Measurements from ENCODE around the gene NOS1. TPM values are rescaled to one million over a fixed set of nuclear protein-coding genes. Genes with fewer than 3 reads are reported as not detected.
"Not testable (repeated sequence)": the region's sequence is repeated elsewhere in the genome, so short reads cannot be mapped to it uniquely, and the experiment has no call there.

The NOS1 gene
- total RNA-seq, 1 donor from 2014 or later = 0.07 TPM

DNA sequence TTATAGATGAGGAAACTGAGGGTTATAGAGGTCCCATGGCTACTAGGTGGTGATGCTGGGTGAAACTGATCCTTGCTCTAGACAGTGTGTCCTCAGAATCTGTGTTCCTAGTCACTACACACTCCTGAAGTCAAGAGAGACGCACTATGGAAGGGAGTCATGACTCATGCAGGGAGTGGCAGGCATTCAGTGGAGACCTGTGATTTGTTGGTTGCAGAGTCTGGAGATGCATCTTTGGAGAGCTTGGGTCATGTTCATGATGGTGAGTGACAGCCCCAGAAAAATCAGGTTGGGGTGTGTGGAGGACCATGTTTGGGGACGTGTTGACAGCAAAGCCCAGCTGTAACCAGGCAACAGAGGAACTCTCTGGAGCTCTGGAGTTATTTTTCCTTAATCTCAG lies 133.2 kb downstream of the NOS1 start:
- TF ChIP-seq, protein P1, sequence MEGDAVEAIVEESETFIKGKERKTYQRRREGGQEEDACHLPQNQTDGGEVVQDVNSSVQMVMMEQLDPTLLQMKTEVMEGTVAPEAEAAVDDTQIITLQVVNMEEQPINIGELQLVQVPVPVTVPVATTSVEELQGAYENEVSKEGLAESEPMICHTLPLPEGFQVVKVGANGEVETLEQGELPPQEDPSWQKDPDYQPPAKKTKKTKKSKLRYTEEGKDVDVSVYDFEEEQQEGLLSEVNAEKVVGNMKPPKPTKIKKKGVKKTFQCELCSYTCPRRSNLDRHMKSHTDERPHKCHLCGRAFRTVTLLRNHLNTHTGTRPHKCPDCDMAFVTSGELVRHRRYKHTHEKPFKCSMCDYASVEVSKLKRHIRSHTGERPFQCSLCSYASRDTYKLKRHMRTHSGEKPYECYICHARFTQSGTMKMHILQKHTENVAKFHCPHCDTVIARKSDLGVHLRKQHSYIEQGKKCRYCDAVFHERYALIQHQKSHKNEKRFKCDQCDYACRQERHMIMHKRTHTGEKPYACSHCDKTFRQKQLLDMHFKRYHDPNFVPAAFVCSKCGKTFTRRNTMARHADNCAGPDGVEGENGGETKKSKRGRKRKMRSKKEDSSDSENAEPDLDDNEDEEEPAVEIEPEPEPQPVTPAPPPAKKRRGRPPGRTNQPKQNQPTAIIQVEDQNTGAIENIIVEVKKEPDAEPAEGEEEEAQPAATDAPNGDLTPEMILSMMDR (conservative IDR thresholded peaks at IDR 0.05) = no peak
- H3K27ac Mint-ChIP-seq (ENCODE audit: unreplicated experiment) = no peak overlapping the region
- DNase-seq (ENCODE audit: low read depth, low spot score) = no peak
- H3K36me3 Mint-ChIP-seq (ENCODE audit: low read depth) = no peaks in the 10 kb centered on the region
- no peak overlapping the region for H3K4me3 Mint-ChIP-seq
- no peaks in the 10 kb centered on the region for H3K4me1 Mint-ChIP-seq
- no peaks in the 10 kb centered on the region for H3K9me3 Mint-ChIP-seq
- peaks cover 34% of the 10 kb centered on the region for H3K27me3 Mint-ChIP-seq (ENCODE audit: low read depth)

DNA sequence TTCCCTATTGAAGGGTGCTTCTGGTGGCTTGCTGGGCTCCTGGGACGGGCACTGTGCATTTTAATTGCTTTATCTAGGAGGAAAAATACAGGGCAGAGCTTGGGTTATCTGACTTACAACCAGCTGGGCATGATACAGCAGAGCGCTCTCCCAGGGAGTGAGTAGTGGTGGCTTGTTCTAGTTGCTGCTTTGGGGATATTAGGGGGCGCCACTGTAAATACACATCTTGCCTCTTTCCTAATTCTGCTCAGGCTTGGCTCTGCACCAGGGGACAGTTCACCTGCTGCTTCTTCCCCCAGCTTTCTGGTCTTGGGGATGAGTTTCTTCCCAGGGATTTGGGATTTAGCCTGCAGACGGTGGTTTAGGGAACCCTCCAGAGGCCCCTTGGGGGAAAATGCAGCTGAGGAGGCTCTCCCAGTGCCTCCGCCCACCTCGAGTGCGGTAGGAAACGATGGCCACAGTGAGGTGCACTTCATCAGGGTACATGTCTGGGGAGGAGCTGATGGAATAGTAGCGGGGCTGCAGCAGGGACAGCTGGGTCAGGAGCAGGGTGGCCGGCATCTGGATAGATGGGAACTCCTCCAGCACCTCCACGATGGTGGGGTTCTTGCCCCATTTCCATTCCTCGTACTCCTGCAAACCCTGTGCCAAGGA lies 134.3 kb downstream of the NOS1 start:
- DNase-seq (ENCODE audit: low read depth, low spot score) = no peak
- no peaks in the 10 kb centered on the region for H3K36me3 Mint-ChIP-seq (ENCODE audit: low read depth)
- H3K4me3 Mint-ChIP-seq = no peak overlapping the region
- H3K4me1 Mint-ChIP-seq = no peaks in the 10 kb centered on the region
- no peak overlapping the region for H3K27ac Mint-ChIP-seq (ENCODE audit: unreplicated experiment)
- H3K27me3 Mint-ChIP-seq (ENCODE audit: low read depth) = peaks cover 31% of the 10 kb centered on the region
- H3K9me3 Mint-ChIP-seq = no peaks in the 10 kb centered on the region
- TF ChIP-seq, protein P1 (conservative IDR thresholded peaks at IDR 0.05) = no peak

DNA sequence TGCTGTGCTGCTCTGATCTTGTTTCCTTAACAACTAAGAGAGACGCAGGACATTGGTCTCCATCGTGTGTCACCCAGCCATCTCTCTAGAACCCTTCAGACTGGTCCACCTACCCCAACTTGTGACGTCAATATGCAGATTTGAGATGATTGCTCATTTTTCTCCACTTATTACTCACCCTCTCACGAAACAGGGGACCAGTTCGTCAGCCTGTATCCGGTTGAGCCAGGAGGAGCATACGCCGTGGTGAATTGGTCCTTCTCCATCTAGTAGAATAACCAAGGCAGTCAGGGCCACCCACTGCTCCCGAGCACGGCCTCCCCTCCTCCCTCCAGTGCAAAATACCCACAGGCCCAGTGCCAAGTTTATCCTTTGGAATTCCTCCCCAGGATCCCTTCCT lies 134.9 kb downstream of the NOS1 start:
- Mint-ChIP-seq H3K36me3 (ENCODE audit: low read depth) (no peaks in the 10 kb centered on the region), H3K27me3 (ENCODE audit: low read depth) (peaks cover 28% of the 10 kb centered on the region), H3K27ac (ENCODE audit: unreplicated experiment) (no peak overlapping the region), H3K4me3 (no peak overlapping the region), H3K9me3 (no peaks in the 10 kb centered on the region), H3K4me1 (no peaks in the 10 kb centered on the region)
- DNase-seq (ENCODE audit: low read depth, low spot score) = no peak
- TF ChIP-seq, protein P1 (conservative IDR thresholded peaks at IDR 0.05) = no peak

DNA sequence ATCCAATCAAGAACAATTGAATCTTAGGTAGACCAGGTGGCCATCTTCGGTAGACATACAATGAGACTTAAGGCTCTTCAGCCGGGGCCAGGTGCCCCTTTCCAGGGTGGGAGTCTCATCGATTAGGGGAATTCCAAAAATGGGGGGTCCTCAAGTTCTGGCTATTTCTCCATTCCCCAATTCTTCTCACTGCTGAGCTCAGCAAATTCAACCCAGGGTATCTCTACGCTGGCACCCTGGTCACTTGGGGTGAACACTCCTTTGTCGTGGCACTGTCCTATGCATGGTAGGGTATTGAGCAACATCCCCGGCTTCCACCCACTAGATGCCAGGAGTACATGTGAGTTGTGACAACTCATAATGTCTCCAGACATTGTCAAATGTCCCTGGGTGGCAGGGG lies 136.2 kb downstream of the NOS1 start:
- H3K4me3 Mint-ChIP-seq = no peak overlapping the region
- H3K4me1 Mint-ChIP-seq = no peaks in the 10 kb centered on the region
- DNase-seq (ENCODE audit: low read depth, low spot score) = no peak
- H3K36me3 Mint-ChIP-seq (ENCODE audit: low read depth) = no peaks in the 10 kb centered on the region
- TF ChIP-seq, protein P1 (conservative IDR thresholded peaks at IDR 0.05) = no peak
- H3K27me3 Mint-ChIP-seq (ENCODE audit: low read depth) = peaks cover 25% of the 10 kb centered on the region
- no peak overlapping the region for H3K27ac Mint-ChIP-seq (ENCODE audit: unreplicated experiment)
- H3K9me3 Mint-ChIP-seq = no peaks in the 10 kb centered on the region

DNA sequence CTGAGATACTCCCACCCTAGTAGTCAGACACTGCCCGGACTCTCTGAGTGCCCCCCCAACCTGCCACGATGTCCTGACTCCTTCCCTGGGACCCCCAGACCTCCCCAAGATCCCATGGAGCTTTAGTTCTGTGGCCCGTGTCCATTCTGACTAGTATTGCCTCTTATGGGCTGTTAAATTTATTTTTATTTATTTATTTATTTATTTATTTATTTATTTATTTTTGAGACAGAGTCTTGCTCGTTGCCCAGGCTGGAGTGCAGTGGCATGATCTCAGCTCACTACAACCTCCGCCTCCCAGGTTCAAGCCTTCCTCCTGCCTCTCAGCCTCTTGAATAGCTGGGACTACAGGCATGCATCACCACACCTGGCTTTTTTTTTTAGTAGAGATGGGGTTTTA lies 140.5 kb downstream of the NOS1 start:
- not testable (repeated sequence) for H3K9me3 Mint-ChIP-seq; H3K36me3 Mint-ChIP-seq (ENCODE audit: low read depth); H3K4me3 Mint-ChIP-seq; H3K27ac Mint-ChIP-seq (ENCODE audit: unreplicated experiment); DNase-seq (ENCODE audit: low read depth, low spot score); H3K4me1 Mint-ChIP-seq
- peaks cover 39% of the 10 kb centered on the region for H3K27me3 Mint-ChIP-seq (ENCODE audit: low read depth)

DNA sequence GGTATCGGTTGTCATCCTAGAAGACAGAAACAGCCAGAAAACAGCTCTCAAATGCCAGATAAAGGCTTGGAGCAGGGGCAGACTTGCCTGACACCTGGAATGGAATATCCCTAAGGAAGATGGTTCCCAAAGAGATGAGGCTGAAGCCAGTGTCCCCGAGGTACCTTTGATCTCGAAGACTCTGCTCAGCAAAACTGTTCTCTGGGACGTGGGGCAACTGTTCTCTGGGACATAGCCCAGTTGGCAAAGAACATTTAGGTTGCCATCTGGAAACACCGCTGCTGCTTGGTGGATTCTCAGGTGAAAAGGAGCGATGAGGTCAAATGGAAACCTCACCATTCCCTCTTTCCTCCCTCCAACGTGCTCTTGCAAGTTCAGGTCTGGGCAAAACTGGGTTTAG lies 143.3 kb downstream of the NOS1 start:
- TF ChIP-seq, protein P1 (conservative IDR thresholded peaks at IDR 0.05) = no peak
- H3K27ac Mint-ChIP-seq (ENCODE audit: unreplicated experiment) = no peak overlapping the region
- no peaks in the 10 kb centered on the region for H3K36me3 Mint-ChIP-seq (ENCODE audit: low read depth)
- no peak for DNase-seq (ENCODE audit: low read depth, low spot score)
- no peaks in the 10 kb centered on the region for H3K9me3 Mint-ChIP-seq
- H3K27me3 Mint-ChIP-seq (ENCODE audit: low read depth) = peaks cover 53% of the 10 kb centered on the region
- H3K4me1 Mint-ChIP-seq = no peaks in the 10 kb centered on the region
- H3K4me3 Mint-ChIP-seq = no peak overlapping the region
